ENCODE data around the gene DLGAP4.

Gene DLGAP4

DNA sequence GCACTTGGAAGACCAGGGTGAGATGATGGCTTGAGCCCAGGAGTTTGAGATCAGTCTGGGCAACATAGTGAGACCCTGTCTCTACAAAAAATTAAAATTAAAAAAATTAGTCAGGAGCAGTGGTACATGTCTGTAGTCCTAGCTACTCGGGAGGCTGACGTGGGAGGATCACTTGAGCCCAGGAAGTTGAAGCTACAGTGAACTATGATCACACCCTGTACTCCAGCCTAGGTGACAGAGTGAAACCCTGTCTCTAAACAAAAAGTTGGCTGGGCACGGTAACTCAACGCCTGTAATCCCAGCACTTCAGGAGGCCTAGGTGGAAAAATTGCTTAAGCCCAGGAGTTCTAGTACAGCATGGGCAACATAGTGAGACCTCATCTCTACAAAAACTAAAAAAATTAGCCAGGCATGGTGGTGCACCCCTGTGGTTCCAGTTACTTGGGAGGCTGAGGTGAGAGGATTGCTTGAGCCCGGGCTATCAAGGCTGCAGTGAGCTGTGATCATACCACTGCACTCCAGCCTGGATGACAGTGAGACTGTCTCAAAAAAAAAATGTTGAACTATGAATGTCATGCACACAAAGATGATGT, 174.4 kb downstream of the DLGAP4 start:
- peaks cover 18% of the 10 kb centered on the region for H3K4me1 ChIP-seq (ENCODE audit: insufficient read depth, insufficient read length)
- H3K9ac ChIP-seq (ENCODE audit: insufficient read length, low read depth), result no peak overlapping the region
- H3K27me3 ChIP-seq (ENCODE audit: insufficient read depth, insufficient read length), result no peaks in the 10 kb centered on the region
- H3K9me3 ChIP-seq (ENCODE audit: insufficient read depth, low read length), result no peaks in the 10 kb centered on the region
- TF ChIP-seq SUZ12 (IDR thresholded peaks at IDR 0.05; ENCODE audit: extremely low read depth, insufficient read depth, insufficient read length), result no peak
- TF ChIP-seq YY1 (IDR thresholded peaks at IDR 0.05; ENCODE audit: insufficient read depth, insufficient read length), result no peak
- TF ChIP-seq ZNF274 (IDR thresholded peaks at IDR 0.05; ENCODE audit: low read depth, low read length), result no peak
- H3K4me3 ChIP-seq (ENCODE audit: insufficient read length, low read depth), result no peak overlapping the region
- H3K36me3 ChIP-seq (ENCODE audit: insufficient read depth, insufficient read length, low read length), result peaks cover 67% of the 10 kb centered on the region
- DNase-seq (ENCODE audit: low read depth, low spot score), result no peak

DNA sequence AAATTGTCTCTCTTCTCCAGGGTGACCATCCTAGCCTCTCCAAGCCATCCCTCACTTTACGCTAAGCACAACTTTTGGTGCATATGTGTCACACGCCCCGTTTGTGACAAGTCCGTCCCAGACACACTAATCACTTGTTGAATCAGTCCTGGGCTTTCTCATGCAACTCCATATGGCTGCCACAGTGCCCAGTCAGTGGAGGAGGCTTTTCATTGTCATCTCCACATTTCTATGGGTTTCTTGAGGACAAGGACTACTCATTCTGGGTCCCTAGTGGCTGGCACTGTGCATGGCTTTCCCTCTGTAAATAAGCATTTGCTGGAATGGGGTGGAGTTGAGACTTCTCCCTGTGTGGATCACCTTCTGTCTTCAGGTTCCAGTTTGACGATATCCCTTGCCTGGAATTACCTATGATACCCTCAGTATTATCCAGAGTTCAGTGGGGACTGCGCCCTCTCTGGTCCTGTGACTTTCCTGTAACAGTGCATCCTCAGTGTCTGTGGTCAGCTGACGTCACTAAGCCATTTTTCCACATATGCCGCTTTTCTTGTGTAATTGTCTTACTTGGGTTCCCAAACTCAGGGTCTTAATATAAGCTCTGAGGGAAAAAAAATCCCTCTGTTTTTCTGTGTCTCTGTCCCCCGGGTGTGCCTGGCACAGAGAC, 175.4 kb downstream of the DLGAP4 start:
- Histone ChIP-seq H3K36me3 (ENCODE audit: insufficient read depth, insufficient read length, low read length) (peaks cover 66% of the 10 kb centered on the region), H3K4me1 (ENCODE audit: insufficient read depth, insufficient read length) (peaks cover 18% of the 10 kb centered on the region), H3K27me3 (ENCODE audit: insufficient read depth, insufficient read length) (no peaks in the 10 kb centered on the region), H3K9ac (ENCODE audit: insufficient read length, low read depth) (no peak overlapping the region), H3K4me3 (ENCODE audit: insufficient read length, low read depth) (no peak overlapping the region), H3K9me3 (ENCODE audit: insufficient read depth, low read length) (no peaks in the 10 kb centered on the region)
- no peak for DNase-seq (ENCODE audit: low read depth, low spot score)
- TF ChIP-seq ZNF274 (IDR thresholded peaks at IDR 0.05; ENCODE audit: low read depth, low read length), result no peak
- TF ChIP-seq YY1 (IDR thresholded peaks at IDR 0.05; ENCODE audit: insufficient read depth, insufficient read length), result no peak
- no peak for TF ChIP-seq SUZ12 (IDR thresholded peaks at IDR 0.05; ENCODE audit: extremely low read depth, insufficient read depth, insufficient read length)

DNA sequence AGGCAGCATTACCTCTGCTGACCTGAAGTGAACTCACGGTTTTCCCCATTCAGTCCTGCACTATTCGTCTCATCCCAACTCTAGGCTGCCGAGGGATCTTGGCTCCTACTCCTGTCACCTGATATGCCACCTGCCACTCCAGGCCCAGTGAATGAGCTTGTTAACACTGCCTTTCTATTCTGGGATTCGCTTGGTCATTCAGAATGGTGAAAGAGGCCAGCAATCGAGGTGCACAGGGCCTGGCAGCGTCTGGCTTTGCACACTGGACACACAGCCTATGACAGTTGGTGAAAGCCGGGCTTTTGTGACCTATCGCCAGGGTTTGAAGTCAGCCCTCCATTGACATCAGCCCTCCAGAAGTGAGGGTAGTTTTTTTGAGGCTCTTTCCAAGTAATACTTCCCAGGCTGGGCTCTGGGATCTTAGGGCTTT, 175.9 kb downstream of the DLGAP4 start:
- Histone ChIP-seq H3K4me1 (ENCODE audit: insufficient read depth, insufficient read length) (peaks cover 18% of the 10 kb centered on the region), H3K9ac (ENCODE audit: insufficient read length, low read depth) (no peak overlapping the region), H3K9me3 (ENCODE audit: insufficient read depth, low read length) (no peaks in the 10 kb centered on the region), H3K27me3 (ENCODE audit: insufficient read depth, insufficient read length) (no peaks in the 10 kb centered on the region), H3K4me3 (ENCODE audit: insufficient read length, low read depth) (no peak overlapping the region), H3K36me3 (ENCODE audit: insufficient read depth, insufficient read length, low read length) (peaks cover 66% of the 10 kb centered on the region)
- DNase-seq (ENCODE audit: low read depth, low spot score), result no peak
- TF ChIP-seq ZNF274 (IDR thresholded peaks at IDR 0.05; ENCODE audit: low read depth, low read length) (no peak), SUZ12 (IDR thresholded peaks at IDR 0.05; ENCODE audit: extremely low read depth, insufficient read depth, insufficient read length) (no peak), YY1 (IDR thresholded peaks at IDR 0.05; ENCODE audit: insufficient read depth, insufficient read length) (no peak)

DNA sequence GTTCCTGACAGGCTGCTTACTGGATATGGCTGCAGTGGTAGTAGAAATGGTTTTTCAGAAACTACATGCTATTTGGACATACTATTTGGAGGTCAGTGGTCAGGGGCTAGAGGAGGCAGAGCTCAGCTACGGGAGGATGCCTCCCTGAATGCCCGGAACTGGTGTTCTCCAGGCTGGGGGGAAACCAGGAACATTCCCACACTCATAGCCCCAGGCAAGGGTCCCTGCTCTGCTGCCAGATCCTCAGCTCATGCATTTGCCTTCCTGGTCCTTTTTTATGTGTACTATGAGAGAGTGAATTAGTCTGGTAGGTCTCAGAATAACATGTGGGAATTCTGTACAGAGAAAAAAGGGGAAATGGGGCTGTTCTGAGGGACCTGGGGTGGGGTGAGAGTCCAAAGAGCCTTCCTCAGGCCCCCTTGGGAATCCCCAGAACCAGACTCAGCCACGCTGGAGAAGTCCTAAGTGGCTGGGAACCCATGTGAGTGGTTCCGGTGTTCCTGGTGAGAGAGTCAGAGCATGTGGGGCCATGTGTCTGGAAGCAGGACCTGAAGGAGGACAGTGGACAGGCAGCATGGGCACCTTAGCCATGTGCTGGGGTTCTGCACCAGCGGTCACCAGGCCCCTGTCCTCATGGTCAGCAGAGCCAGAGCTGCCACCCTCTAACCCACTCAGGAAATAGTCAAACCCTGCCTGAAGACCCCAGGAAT, 177.2 kb downstream of the DLGAP4 start:
- no peaks in the 10 kb centered on the region for H3K9me3 ChIP-seq (ENCODE audit: insufficient read depth, low read length)
- no peaks in the 10 kb centered on the region for H3K27me3 ChIP-seq (ENCODE audit: insufficient read depth, insufficient read length)
- H3K4me3 ChIP-seq (ENCODE audit: insufficient read length, low read depth), result no peak overlapping the region
- peaks cover 55% of the 10 kb centered on the region for H3K36me3 ChIP-seq (ENCODE audit: insufficient read depth, insufficient read length, low read length)
- TF ChIP-seq SUZ12 (IDR thresholded peaks at IDR 0.05; ENCODE audit: extremely low read depth, insufficient read depth, insufficient read length) (no peak), ZNF274 (IDR thresholded peaks at IDR 0.05; ENCODE audit: low read depth, low read length) (no peak)
- no peak overlapping the region for H3K9ac ChIP-seq (ENCODE audit: insufficient read length, low read depth)
- DNase-seq (ENCODE audit: low read depth, low spot score), result no peak
- H3K4me1 ChIP-seq (ENCODE audit: insufficient read depth, insufficient read length), result peaks cover 18% of the 10 kb centered on the region

DNA sequence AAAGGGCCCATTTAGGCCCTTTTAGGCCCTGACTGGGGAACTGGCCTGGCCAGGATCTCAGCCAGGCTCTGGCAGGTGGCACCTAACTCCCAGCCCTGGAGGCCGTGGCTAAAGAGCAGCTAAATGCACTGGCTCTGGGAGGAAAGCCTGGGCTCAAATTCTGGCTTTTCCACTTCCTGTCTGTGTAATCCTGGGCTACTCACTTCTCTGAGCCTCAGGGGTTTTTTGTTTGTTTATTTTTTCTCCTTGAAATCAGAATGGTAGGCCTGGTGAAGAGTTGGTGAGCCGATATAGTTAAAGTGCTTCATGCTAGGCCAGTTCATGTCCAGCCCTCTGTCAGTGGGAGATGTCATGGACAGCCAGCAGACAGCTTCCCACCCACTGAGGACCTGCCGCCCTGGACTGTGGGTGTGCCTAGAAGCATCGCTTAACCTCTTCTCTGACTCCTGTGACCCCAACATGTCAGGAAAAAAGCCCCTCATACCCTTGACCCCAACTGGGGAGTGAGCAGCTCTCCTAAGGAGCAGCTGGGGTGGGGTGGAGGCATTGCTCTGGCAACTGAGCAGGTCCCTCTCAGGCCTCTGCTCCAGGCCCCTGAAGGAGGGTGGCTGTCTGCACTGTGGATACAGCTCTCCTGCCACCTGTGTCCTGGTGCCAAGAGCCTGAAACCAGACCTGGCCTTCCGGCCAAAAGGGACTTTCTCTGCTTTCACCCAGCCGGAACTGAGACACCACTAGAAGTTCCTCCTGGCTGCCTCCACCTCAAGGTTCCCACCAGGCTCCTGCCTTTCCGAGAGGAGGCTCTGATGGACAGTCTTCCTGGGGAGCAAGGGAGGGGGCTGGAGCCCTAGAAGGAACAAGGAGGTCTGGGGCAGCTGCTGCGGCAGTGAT, 178.0 kb downstream of the DLGAP4 start:
- Histone ChIP-seq H3K9me3 (ENCODE audit: insufficient read depth, low read length) (no peaks in the 10 kb centered on the region), H3K9ac (ENCODE audit: insufficient read length, low read depth) (no peak overlapping the region), H3K4me1 (ENCODE audit: insufficient read depth, insufficient read length) (peaks cover 18% of the 10 kb centered on the region), H3K27me3 (ENCODE audit: insufficient read depth, insufficient read length) (no peaks in the 10 kb centered on the region), H3K4me3 (ENCODE audit: insufficient read length, low read depth) (no peak overlapping the region), H3K36me3 (ENCODE audit: insufficient read depth, insufficient read length, low read length) (peaks cover 54% of the 10 kb centered on the region)
- DNase-seq (ENCODE audit: low read depth, low spot score), result no peak
- no peak for TF ChIP-seq ZNF274 (IDR thresholded peaks at IDR 0.05; ENCODE audit: low read depth, low read length)
- no peak for TF ChIP-seq SUZ12 (IDR thresholded peaks at IDR 0.05; ENCODE audit: extremely low read depth, insufficient read depth, insufficient read length)
- no peak for TF ChIP-seq YY1 (IDR thresholded peaks at IDR 0.05; ENCODE audit: insufficient read depth, insufficient read length)

DNA sequence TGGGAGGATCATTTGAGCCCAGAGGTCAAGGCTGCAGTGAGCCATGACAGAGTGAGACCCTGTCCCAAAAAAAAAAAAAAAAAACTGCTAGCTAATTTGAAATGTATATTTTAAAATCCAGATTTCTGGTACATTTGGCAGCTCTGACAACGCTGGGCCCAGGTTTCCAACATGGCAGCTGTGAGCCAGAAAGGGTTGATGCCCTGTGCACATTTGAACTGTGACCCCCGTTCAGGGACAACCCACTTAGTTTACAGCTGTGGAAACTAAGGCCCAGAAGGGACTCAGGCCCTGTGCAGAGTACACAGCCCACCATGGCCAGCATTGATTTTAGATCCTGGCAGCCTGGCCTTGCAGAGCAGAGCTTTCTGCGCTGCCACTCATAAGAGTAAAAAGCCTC, 179.1 kb downstream of the DLGAP4 start:
- no peak for TF ChIP-seq SUZ12 (IDR thresholded peaks at IDR 0.05; ENCODE audit: extremely low read depth, insufficient read depth, insufficient read length)
- TF ChIP-seq ZNF274 (IDR thresholded peaks at IDR 0.05; ENCODE audit: low read depth, low read length), result no peak
- no peak for TF ChIP-seq YY1 (IDR thresholded peaks at IDR 0.05; ENCODE audit: insufficient read depth, insufficient read length)
- no peaks in the 10 kb centered on the region for H3K9me3 ChIP-seq (ENCODE audit: insufficient read depth, low read length)
- H3K27me3 ChIP-seq (ENCODE audit: insufficient read depth, insufficient read length), result no peaks in the 10 kb centered on the region
- no peak for DNase-seq (ENCODE audit: low read depth, low spot score)
- H3K4me3 ChIP-seq (ENCODE audit: insufficient read length, low read depth), result no peak overlapping the region
- no peak overlapping the region for H3K9ac ChIP-seq (ENCODE audit: insufficient read length, low read depth)
- peaks cover 20% of the 10 kb centered on the region for H3K4me1 ChIP-seq (ENCODE audit: insufficient read depth, insufficient read length)
- peaks cover 49% of the 10 kb centered on the region for H3K36me3 ChIP-seq (ENCODE audit: insufficient read depth, insufficient read length, low read length)
